ENCODE data around the gene GLP2R.

Gene GLP2R

DNA sequence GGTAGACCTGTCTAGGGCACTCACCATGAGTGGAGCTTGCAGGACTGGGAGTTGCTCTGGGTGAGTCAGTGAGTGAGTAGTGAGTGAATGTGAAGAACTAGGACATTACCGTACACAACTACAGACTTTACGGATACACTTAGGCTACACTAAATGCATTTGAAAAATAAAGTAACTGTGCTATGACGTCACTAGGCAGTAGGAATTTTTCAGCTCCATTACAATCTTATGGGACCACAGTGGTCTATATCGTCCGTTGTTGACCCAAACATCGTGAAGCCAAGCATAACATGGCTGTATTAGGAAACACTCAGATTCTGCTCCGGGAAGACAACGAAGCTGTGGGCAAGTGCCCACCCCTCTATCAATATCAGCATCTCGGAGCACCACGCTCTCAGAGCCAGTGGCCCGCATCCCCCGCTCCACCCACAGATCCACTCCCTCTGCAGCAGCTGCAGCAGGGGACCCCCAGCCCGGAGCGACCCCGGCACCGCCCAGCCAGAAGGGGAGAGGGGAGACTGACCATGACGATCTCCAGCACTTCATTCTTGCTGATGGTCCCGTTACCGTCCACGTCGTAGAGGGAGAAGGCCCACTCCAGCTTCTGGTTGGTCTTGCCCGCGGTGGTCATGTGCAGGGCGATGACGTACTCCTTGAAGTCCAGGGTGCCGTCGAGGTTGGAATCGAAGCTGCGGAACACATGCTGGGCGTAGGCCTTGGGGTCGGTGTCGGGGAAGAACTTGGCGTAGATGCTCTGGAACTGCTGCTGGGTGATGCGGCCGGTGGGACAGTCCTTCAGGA, 78.8 kb downstream of the GLP2R start:
- in situ Hi-C loops (cut with MboI; ENCODE audit: low pct_unique_long_range_greater_than_20kb, low sequenced_read_pairs, unreplicated experiment), result no loop called here
- no peak for DNase-seq (ENCODE audit: low spot score)
- TF ChIP-seq, protein P1, sequence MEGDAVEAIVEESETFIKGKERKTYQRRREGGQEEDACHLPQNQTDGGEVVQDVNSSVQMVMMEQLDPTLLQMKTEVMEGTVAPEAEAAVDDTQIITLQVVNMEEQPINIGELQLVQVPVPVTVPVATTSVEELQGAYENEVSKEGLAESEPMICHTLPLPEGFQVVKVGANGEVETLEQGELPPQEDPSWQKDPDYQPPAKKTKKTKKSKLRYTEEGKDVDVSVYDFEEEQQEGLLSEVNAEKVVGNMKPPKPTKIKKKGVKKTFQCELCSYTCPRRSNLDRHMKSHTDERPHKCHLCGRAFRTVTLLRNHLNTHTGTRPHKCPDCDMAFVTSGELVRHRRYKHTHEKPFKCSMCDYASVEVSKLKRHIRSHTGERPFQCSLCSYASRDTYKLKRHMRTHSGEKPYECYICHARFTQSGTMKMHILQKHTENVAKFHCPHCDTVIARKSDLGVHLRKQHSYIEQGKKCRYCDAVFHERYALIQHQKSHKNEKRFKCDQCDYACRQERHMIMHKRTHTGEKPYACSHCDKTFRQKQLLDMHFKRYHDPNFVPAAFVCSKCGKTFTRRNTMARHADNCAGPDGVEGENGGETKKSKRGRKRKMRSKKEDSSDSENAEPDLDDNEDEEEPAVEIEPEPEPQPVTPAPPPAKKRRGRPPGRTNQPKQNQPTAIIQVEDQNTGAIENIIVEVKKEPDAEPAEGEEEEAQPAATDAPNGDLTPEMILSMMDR (IDR thresholded peaks at IDR 0.05; ENCODE audit: extremely low read depth, insufficient read depth, missing control alignments), result no peak

DNA sequence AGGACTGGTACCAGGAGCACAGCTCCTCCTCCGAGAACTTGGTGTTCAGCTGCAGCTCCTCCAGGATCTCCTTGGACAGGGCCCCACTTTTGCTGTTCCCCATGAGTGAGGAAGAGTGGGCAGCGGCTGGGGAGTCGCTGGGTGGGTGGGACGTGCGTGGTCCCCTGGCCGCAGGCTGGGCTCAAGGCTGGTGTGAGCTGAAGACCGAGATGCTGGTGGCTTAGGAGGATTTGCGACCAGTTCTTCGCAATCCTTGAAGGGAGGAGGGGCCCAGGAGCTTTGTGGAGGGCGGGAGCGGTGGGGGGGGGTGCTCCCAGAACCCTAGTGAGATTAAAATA, 79.3 kb downstream of the GLP2R start, which contains the start of gene RCVRN:
RCVRN (minus strand) TSS at position 194 of the 338 bp plus-strand sequence; CDS start at position 103, 91 bp downstream.
- no peak for DNase-seq (ENCODE audit: low spot score)
- in situ Hi-C loops (cut with MboI; ENCODE audit: low pct_unique_long_range_greater_than_20kb, low sequenced_read_pairs, unreplicated experiment), result no loop called here
- TF ChIP-seq, protein P1 (IDR thresholded peaks at IDR 0.05; ENCODE audit: extremely low read depth, insufficient read depth, missing control alignments), result no peak

DNA sequence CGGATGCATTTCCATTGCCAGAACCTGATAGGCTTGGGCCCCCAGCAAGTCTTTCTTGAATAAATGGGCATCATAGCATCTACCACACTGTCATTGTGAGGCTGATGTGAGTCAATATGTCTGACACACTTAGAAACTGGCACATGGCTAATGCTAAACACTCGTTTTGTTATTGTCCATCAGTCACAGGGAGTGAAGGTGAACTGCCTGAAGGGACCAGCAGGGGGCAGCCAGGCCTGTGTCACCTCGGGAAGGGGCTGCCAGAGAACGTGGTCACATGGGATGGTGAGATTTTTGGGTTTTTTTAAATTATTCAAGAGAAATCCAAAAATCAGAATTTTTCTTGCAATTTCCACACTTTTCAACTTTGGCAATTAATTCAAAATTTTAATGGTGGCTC, 80.2 kb downstream of the GLP2R start:
- in situ Hi-C loops (cut with MboI; ENCODE audit: low pct_unique_long_range_greater_than_20kb, low sequenced_read_pairs, unreplicated experiment), result no loop called here

DNA sequence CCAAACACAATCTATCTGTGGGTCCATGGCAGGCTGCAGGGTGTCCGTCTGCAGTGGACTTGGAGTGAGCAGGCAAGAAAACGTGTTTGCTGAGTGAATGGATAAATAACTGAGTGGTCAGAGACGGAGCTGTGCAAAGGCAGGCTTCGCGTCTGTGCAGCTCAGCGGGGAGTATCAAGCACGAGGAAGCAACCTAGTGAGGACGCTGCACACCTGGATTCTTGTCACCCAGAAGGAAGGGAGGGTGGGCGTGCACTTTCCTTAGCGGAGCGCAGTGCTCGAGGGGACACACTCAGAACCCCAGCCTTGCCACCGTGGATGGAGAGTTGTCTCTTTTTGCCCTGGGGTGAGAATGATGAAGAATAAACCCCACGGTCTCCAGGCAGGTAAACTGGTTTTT, 80.9 kb downstream of the GLP2R start:
- TF ChIP-seq, protein P1 (IDR thresholded peaks at IDR 0.05; ENCODE audit: extremely low read depth, insufficient read depth, missing control alignments), result no peak
- in situ Hi-C loops (cut with MboI; ENCODE audit: low pct_unique_long_range_greater_than_20kb, low sequenced_read_pairs, unreplicated experiment), result no loop called here

More for the DNA sequence above, 80.2 kb downstream of the GLP2R start:
- TF ChIP-seq, protein P1 (IDR thresholded peaks at IDR 0.05; ENCODE audit: extremely low read depth, insufficient read depth, missing control alignments), result peak; percentile 70
- DNase-seq (ENCODE audit: low spot score), result peak; percentile 84

DNA sequence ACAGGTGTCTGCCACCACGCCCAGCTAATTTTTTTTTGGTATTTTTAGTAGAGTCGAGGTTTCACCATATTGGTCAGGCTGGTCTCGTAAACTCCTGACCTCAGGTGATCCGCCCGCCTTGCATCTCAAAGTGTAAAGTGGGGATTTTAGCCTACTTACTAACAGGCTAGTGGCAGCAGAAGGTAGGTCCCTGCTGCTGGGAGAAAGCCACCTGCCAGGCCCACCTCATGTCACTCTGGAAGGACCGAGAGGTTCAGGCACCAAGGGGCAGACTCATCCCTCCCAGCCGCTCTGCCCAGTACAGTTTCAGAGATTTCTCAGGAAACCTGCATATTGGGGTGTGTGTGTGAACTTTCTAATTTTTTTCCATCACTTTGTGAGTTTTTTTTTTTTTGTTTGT, 81.4 kb downstream of the GLP2R start:
- TF ChIP-seq, protein P1 (IDR thresholded peaks at IDR 0.05; ENCODE audit: extremely low read depth, insufficient read depth, missing control alignments), result no peak
- in situ Hi-C loops (cut with MboI; ENCODE audit: low pct_unique_long_range_greater_than_20kb, low sequenced_read_pairs, unreplicated experiment), result no loop called here
- no peak for DNase-seq (ENCODE audit: low spot score)

More for the DNA sequence above, 80.9 kb downstream of the GLP2R start:
- DNase-seq (ENCODE audit: low spot score), result no peak

DNA sequence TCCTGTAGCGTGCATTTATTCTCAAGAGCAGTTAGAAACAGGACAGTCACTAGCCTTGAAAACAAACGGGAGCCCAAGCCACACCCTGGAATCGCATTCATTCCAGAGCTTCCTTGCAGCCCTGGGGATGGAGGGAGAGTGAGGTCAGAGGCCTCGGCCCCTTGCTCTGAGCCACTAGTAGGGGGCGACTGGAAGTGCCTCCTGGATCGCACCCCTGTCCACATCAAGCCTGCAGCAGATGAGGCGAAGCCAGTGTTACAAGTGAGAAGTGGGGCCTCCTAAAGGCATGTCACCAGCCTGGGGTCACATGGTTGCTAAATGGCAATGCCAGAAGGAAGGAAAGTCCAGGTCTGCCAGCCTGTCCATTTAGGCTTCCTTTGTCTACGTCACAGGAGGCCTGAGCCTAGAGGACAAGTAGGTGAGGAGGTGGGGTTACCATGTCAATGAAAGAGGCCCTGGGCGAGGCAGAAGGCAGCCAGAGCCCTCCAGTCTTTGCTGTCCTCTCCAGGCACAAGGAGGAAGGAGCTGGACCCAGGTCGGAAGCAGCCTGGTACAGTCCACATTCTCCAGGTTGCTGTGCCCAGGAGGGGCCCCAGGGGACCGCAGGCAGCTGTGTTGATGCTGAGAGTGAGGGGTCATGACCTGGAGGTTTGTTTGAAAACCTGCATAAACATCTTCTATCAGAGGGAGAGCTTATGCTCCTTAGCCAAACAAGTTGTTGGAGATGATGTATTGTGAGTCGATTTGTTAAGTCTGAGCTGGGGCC, 82.3 kb downstream of the GLP2R start:
- TF ChIP-seq, protein P1 (IDR thresholded peaks at IDR 0.05; ENCODE audit: extremely low read depth, insufficient read depth, missing control alignments), result no peak
- in situ Hi-C loops (cut with MboI; ENCODE audit: low pct_unique_long_range_greater_than_20kb, low sequenced_read_pairs, unreplicated experiment), result no loop called here
- DNase-seq (ENCODE audit: low spot score), result no peak
